KMS-11 (cell line): Measurements from ENCODE around the gene FBXL12.
A peak's percentile ranks its signal among the peaks of the same experiment; 100 is the strongest.

Source experiments
- H2AFZ ChIP-seq: fragments of 200-600 bp; sonication (generic); 2 replicates; pipeline ENCODE4 v1.6.1; 2016; ENCODE audit warnings: antibody characterized with exemption, mixed run types, low read depth
- H3K27ac ChIP-seq: fragments of 200-600 bp; sonication (generic); 2 replicates; pipeline ENCODE4 v1.6.1; 2016; ENCODE audit warnings: mild to moderate bottlenecking, mixed run types
- H3K27me3 ChIP-seq: fragments of 200-600 bp; sonication (generic); 2 replicates; pipeline ENCODE4 v1.6.1; 2017; ENCODE audit warnings: mild to moderate bottlenecking, low read depth, mixed run types, moderate library complexity; ENCODE audit not compliant: insufficient read depth
- H3K36me3 ChIP-seq: fragments of 200-600 bp; sonication (generic); 2 replicates; pipeline ENCODE4 v1.6.1; 2017; ENCODE audit warnings: mild to moderate bottlenecking, mixed run types; ENCODE audit not compliant: insufficient read depth
- H3K4me1 ChIP-seq: fragments of 200-600 bp; sonication (generic); 2 replicates; pipeline ENCODE4 v1.6.1; 2016; ENCODE audit warnings: mild to moderate bottlenecking, low read depth, mixed run types; ENCODE audit not compliant: poor library complexity, severe bottlenecking
- H3K4me2 ChIP-seq: fragments of 200-600 bp; sonication (generic); 2 replicates; pipeline ENCODE4 v1.7.0; 2016; ENCODE audit warnings: mild to moderate bottlenecking, mixed run types
- H3K4me3 ChIP-seq: fragments of 200-600 bp; sonication (generic); IDR thresholded peaks from 2 replicates; pipeline ENCODE4 v1.6.1; 2017; ENCODE audit warnings: low read depth, low read length, mixed read lengths; ENCODE audit not compliant: insufficient read depth
- H3K79me2 ChIP-seq: fragments of 200-600 bp; sonication (generic); 2 replicates; pipeline ENCODE4 v1.6.1; 2016; ENCODE audit warnings: low read depth, mixed run types; ENCODE audit not compliant: insufficient read depth
- H3K9ac ChIP-seq: fragments of 200-600 bp; sonication (generic); 2 replicates; pipeline ENCODE4 v1.6.1; 2016; ENCODE audit warnings: mild to moderate bottlenecking, mixed run types
- H4K20me1 ChIP-seq: fragments of 200-600 bp; sonication (generic); 2 replicates; pipeline ENCODE4 v1.6.1; 2016; ENCODE audit warnings: mild to moderate bottlenecking, mixed run types; ENCODE audit not compliant: insufficient read depth
- CTCF ChIP-seq: fragments of 200-600 bp; sonication (generic); conservative IDR thresholded peaks from 2 replicates; pipeline ENCODE4 v1.6.1; 2017; ENCODE audit warnings: low read depth, mild to moderate bottlenecking, antibody characterized with exemption, low read length, moderate library complexity, mixed read lengths

Gene FBXL12

GRCh38 chr19:9801976-9802375 lies 16.9 kb downstream of the FBXL12 start:
- H3K27ac ChIP-seq: no peak overlapping the region
- H2AFZ ChIP-seq: no peak overlapping the region
- no peaks in the 10 kb centered on the region for H3K79me2 ChIP-seq
- no peak overlapping the region for H3K9ac ChIP-seq
- H3K27me3 ChIP-seq: no peaks in the 10 kb centered on the region
- H3K4me3 ChIP-seq: no peak overlapping the region
- H3K4me2 ChIP-seq: no peak overlapping the region
- H3K4me1 ChIP-seq: peaks cover 24% of the 10 kb centered on the region
- H3K36me3 ChIP-seq: no peaks in the 10 kb centered on the region
- H4K20me1 ChIP-seq: no peaks in the 10 kb centered on the region
- no peak for TF ChIP-seq CTCF

- Histone ChIP-seq H3K4me3 (no peak overlapping the region), H4K20me1 (no peaks in the 10 kb centered on the region)
- no peak for TF ChIP-seq CTCF
These were observed 19.7 kb downstream of the FBXL12 start for GRCh38 chr19:9799162-9799561.

GRCh38 chr19:9797871-9798270 lies 21.0 kb downstream of the FBXL12 start:
- Histone ChIP-seq H2AFZ (no peak overlapping the region), H3K36me3 (no peaks in the 10 kb centered on the region), H3K4me1 (peaks cover 12% of the 10 kb centered on the region), H3K79me2 (no peaks in the 10 kb centered on the region), H3K27ac (no peak overlapping the region), H3K4me3 (no peak overlapping the region), H3K4me2 (no peak overlapping the region), H4K20me1 (no peaks in the 10 kb centered on the region), H3K9ac (no peak overlapping the region), H3K27me3 (no peaks in the 10 kb centered on the region)
- no peak for TF ChIP-seq CTCF

More at GRCh38 chr19:9799162-9799561, 19.7 kb downstream of the FBXL12 start:
- Histone ChIP-seq H3K36me3 (no peaks in the 10 kb centered on the region), H3K27me3 (no peaks in the 10 kb centered on the region), H3K79me2 (no peaks in the 10 kb centered on the region), H2AFZ (no peak overlapping the region), H3K4me1 (peaks cover 16% of the 10 kb centered on the region), H3K4me2 (no peak overlapping the region), H3K9ac (no peak overlapping the region), H3K27ac (no peak overlapping the region)

- Histone ChIP-seq H3K4me3 (no peak overlapping the region), H3K4me2 (no peak overlapping the region), H3K9ac (no peak overlapping the region), H3K79me2 (no peaks in the 10 kb centered on the region), H3K27me3 (no peaks in the 10 kb centered on the region), H4K20me1 (no peaks in the 10 kb centered on the region), H3K27ac (no peak overlapping the region; the same call in 1 of the 2 replicates), H3K36me3 (no peaks in the 10 kb centered on the region), H2AFZ (peak overlapping the region; percentile 48; the same call in 1 of the 2 replicates), H3K4me1 (peaks cover 13% of the 10 kb centered on the region)
- peak; percentile 87 for TF ChIP-seq CTCF
These were observed 22.6 kb downstream of the FBXL12 start for GRCh38 chr19:9796113-9796773.
